Natural killer cell (primary cell): ENCODE data around the gene EPN3. TPM values are rescaled to one million over a fixed set of nuclear protein-coding genes. Genes with fewer than 3 reads are reported as not detected.

Experiments used
- ATAC-seq, 3 donors: fragments of 150-1000 bp in 2 of 3; fragments of 200-7000 bp in 1 of 3; cut with Tn5 transposase; 1 replicate in 1 of 3; 2 replicates in 2 of 3; pipeline ENCODE4 v1.10.0; 2021; ENCODE audit warnings: mild to moderate bottlenecking in 2 of 3, moderate library complexity in 2 of 3
- DNase-seq, 2 donors: peaks; one replicate each; pipeline versions ENCODE4 v3.0.0 to v3.0.0-alpha.2; 2013 to 2021; ENCODE audit warnings: mixed read lengths in 1 of 2
- H3K27ac ChIP-seq: one replicate; pipeline ENCODE4 v1.5.1; 2013; ENCODE audit warnings: mild to moderate bottlenecking, low read length
- H3K27me3 ChIP-seq: one replicate; pipeline ENCODE4 v1.6.1; 2013; ENCODE audit warnings: low read length; ENCODE audit not compliant: control insufficient read depth, insufficient read depth
- H3K36me3 ChIP-seq: one replicate; pipeline ENCODE4 v1.6.1; 2013; ENCODE audit warnings: low read length; ENCODE audit not compliant: control insufficient read depth, insufficient read depth
- H3K4me1 ChIP-seq: one replicate; pipeline ENCODE4 v1.6.1; 2013; ENCODE audit warnings: low read length; ENCODE audit not compliant: control insufficient read depth, insufficient read depth
- H3K4me3 ChIP-seq: one replicate; pipeline ENCODE4 v1.5.1; 2013; ENCODE audit warnings: low read length
- H3K9me3 ChIP-seq: one replicate; pipeline ENCODE4 v1.6.1; 2013; ENCODE audit warnings: low read length; ENCODE audit not compliant: control insufficient read depth, insufficient read depth
- H3K27ac Mint-ChIP-seq, 2 donors: one replicate each; pipeline ENCODE4 v1.8.0; 2022; ENCODE audit warnings: mild to moderate bottlenecking in 2 of 2, mixed read lengths in 2 of 2, moderate library complexity in 1 of 2
- H3K27me3 Mint-ChIP-seq, 2 donors: one replicate each; pipeline ENCODE4 v1.8.0; 2022; ENCODE audit warnings: low read depth in 2 of 2, mixed read lengths in 2 of 2
- H3K36me3 Mint-ChIP-seq: one replicate; pipeline ENCODE4 v1.8.0; 2022; ENCODE audit warnings: mixed read lengths
- H3K4me1 Mint-ChIP-seq, 2 donors: one replicate each; pipeline ENCODE4 v1.8.0; 2022; ENCODE audit warnings: mixed read lengths in 2 of 2
- H3K4me3 Mint-ChIP-seq: one replicate; pipeline ENCODE4 v1.8.0; 2022; ENCODE audit warnings: mild to moderate bottlenecking, moderate library complexity, mixed read lengths
- H3K9me3 Mint-ChIP-seq, 2 donors: one replicate each; pipeline ENCODE4 v1.8.0; 2022; ENCODE audit warnings: mixed read lengths in 2 of 2
- CTCF ChIP-seq: fragments of 200-600 bp; IDR thresholded peaks from one replicate; pipeline ENCODE4 v1.8.0; 2022; ENCODE audit warnings: antibody characterized with exemption
- WGBS: methylation state at CpG from one replicate; pipeline ENCODE4 v1.1.7; 2013; ENCODE audit warnings: missing lambda C conversion rate; ENCODE audit not compliant: insufficient coverage; 5-methylcytosine and 5-hydroxymethylcytosine counted together
- intact Hi-C: fragments of 100-400 bp; cut with micrococcal nuclease; formaldehyde crosslinking; loops from one replicate; pipeline ENCODE4 v1.14.2; 2022
- total RNA-seq, 4 donors: library from RNA; stranded (reverse); fragments of 120-200 nt in 1 of 4; gene quantifications; one replicate each; pipeline versions ENCODE4 v1.2.3 to v1.2.4, GENCODE V29; 2013 to 2022

The EPN3 gene
- total RNA-seq, 3 donors from 2014 or later (not counting 1 experiment from before 2014, with no cell fraction given), result not detected

GRCh38 chr17:50558581-50558940 lies 26.0 kb downstream of the EPN3 start:
- peaks cover 35% of the 10 kb centered on the region for H3K27me3 ChIP-seq
- no peaks in the 10 kb centered on the region for H3K9me3 Mint-ChIP-seq
- H3K4me1 ChIP-seq, result peaks cover 38% of the 10 kb centered on the region
- DNase-seq, result no peak
- H3K4me3 Mint-ChIP-seq, result peak overlapping the region; percentile 74
- intact Hi-C loops, result no loop called here
- peaks cover 8 to 38% of the 10 kb centered on the region in 2 donors for H3K27me3 Mint-ChIP-seq
- no peaks in the 10 kb centered on the region for H3K36me3 ChIP-seq
- WGBS, result 20% methylated on average over 18 of the region's 18 CpGs
- H3K27ac ChIP-seq, result no peak overlapping the region
- H3K9me3 ChIP-seq, result no peaks in the 10 kb centered on the region
- no peaks in the 10 kb centered on the region for H3K36me3 Mint-ChIP-seq
- H3K4me3 ChIP-seq, result no peak overlapping the region
- H3K27ac Mint-ChIP-seq, result peak overlapping the region in 1 of 2 donors; percentile 42
- H3K4me1 Mint-ChIP-seq, result peaks cover 19 to 26% of the 10 kb centered on the region in 2 donors
- TF ChIP-seq CTCF, result no peak
- no peak for ATAC-seq

- Histone ChIP-seq H3K27ac (no peak overlapping the region), H3K9me3 (no peaks in the 10 kb centered on the region), H3K36me3 (no peaks in the 10 kb centered on the region), H3K4me1 (peaks cover 38% of the 10 kb centered on the region), H3K27me3 (peaks cover 39% of the 10 kb centered on the region), H3K4me3 (no peak overlapping the region)
- Mint-ChIP-seq H3K4me1 (peaks cover 19 to 26% of the 10 kb centered on the region in 2 donors), H3K9me3 (no peaks in the 10 kb centered on the region), H3K4me3 (peak overlapping the region; percentile 74), H3K36me3 (no peaks in the 10 kb centered on the region), H3K27ac (peak overlapping the region in 1 of 2 donors; percentile 42), H3K27me3 (peaks cover 14 to 42% of the 10 kb centered on the region in 2 donors)
- DNase-seq (peak in 1 of 2 donors; percentile 41), ATAC-seq (no peak)
- intact Hi-C loops, result no loop called here
- TF ChIP-seq CTCF, result no peak
- WGBS, result 4% methylated on average over 51 of the region's 55 CpGs
These were observed 26.5 kb downstream of the EPN3 start for GRCh38 chr17:50558941-50559614.

- ATAC-seq (peak in 2 of 3 donors; percentile 16 to 18), DNase-seq (peak in 1 of 2 donors; percentile 51)
- H3K9me3 ChIP-seq, result no peaks in the 10 kb centered on the region
- Mint-ChIP-seq H3K27me3 (peaks cover 18 to 46% of the 10 kb centered on the region in 2 donors), H3K27ac (peak overlapping the region in 1 of 2 donors; percentile 42), H3K36me3 (no peaks in the 10 kb centered on the region), H3K9me3 (no peaks in the 10 kb centered on the region), H3K4me3 (peak overlapping the region; percentile 82), H3K4me1 (peaks cover 19 to 26% of the 10 kb centered on the region in 2 donors)
- H3K27me3 ChIP-seq, result peaks cover 43% of the 10 kb centered on the region
- H3K27ac ChIP-seq, result no peak overlapping the region
- H3K4me1 ChIP-seq, result peaks cover 38% of the 10 kb centered on the region
- no peak for TF ChIP-seq CTCF
- no peaks in the 10 kb centered on the region for H3K36me3 ChIP-seq
- intact Hi-C loops, result loop anchor here (2.0 kb wide), 1 partner anchor 13 kb away; the partner anchor contains the start of gene SPATA20
- H3K4me3 ChIP-seq, result peak overlapping the region; percentile 28
- WGBS, result 6% methylated on average over 24 of the region's 27 CpGs
These were observed 27.2 kb downstream of the EPN3 start for GRCh38 chr17:50559674-50560184.
